ENCODE results near the gene CRYBA4. TPM values are rescaled to one million over a fixed set of nuclear protein-coding genes. Genes with fewer than 3 reads are reported as not detected.

Gene CRYBA4
- total RNA-seq: not detected in 2 replicates

DNA sequence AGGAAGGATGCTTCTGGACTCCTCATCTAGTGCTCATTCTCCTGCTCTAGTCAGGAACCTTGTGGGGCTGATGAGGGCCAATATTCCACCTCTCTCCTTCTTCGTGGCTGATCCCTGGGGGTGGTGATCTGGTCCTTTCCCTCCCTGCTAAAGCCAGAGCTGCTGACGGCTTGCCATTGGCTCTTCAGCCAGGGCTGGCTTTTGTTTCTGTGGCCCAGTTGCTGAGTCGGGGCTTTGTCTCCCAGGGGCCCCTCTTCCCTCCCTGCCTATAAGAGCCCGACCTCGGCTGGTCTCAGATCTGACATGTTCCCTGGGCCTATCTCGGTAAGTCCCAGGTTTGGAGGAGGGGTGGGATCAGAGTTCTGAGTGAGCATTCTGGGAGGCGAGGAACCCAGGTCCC is at the start of gene CRYBA4:
Gene CRYBA4 (plus strand): TSS at position 301 of the 400 bp plus-strand sequence. CDS start 634 bp downstream, outside the sequence.

DNA sequence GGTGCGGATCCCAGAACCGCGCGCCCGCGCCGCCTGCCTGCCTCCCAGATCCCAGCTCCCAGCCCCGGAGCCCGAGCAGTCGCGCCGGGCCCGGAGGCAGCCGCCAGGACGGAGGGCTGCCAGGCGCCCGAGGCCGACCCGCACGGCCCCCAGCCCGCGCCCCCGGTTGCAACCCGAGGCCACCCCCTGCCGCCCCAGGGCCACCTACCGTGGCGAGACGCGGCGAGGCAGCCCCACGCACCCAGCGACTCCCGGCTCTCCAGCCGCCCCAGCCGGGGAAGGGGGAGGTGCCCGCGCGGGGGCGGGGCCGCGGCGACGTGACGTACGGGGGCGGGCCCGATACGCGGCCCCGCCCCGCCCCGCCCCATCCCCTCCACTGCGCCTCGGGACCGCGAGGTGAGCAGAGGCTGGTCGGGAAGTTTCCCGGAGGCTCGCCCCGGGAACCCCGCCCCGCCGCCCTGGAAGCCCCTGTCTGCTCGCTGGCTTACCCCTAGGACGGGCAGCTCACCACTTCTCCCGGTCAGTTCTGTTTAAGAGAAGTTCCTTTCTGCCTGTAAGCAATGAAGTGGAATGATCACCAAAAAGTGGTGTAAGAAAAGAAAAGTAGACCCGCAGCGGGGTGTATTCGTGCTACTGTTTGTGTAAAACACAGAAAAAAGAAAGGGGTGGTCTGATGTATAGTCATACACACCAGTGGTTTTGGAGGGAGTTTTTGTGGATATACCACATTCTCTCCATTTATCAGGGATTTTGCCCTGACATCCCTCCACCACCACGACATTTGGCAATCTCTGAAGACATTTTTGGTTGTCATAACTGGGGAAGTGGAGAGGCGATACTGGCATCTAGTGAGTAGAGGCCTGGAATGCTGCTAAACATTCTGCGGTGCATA is 31.7 kb upstream of the CRYBA4 start, which contains the start of gene TPST2:
Gene TPST2 (minus strand): TSS at position 288 of the 892 bp plus-strand sequence. CDS start 48,502 bp downstream, outside the sequence.

DNA sequence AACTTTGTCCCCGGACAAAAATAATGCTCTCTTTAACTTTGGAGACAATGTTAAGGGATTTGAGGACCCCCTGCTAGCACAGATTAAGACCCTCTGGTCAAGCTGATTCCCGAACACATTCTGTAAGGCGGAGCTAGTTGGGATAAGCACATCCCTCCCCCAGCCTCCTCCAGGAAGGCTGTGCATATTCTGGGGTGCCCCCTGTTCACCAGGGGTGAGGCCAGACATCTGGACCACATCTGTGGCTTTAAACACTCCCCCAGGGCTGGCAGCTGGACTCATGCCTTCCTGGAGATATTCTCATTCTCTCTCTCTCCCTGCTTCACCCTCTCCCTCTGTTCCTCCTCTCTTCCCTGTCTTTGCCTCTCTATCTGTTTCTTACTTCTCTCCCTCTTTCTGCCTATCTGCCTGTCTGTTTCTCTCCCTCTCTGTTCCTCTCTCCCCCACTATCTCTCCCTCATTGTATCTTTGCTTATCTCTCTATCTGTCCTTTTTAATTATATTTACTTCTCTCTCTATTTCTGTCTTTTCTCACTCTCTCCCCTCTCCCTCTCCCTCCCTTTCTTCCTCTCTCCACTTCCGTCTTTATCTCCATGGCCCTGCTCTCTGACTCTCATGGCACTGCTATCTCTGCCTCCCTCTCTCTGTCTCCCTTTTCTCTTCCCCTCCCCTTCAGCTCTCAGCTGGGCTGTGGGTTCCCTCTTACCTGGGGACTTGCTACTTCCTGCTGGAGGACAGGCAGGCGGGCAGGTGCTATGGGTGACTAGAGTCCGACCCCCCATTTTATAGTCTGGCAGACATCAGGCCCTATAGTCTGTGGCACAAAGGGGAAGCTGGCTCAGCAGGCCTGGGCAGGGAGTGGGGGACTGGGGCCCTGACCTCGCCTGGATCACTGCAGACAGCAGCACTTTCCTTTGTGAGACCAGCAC is 4.2 kb upstream of the CRYBA4 start, which contains the start of gene CRYBB1:
Gene CRYBB1 (minus strand): TSS at position 757 of the 929 bp plus-strand sequence. CDS start 1,708 bp downstream, outside the sequence.

DNA sequence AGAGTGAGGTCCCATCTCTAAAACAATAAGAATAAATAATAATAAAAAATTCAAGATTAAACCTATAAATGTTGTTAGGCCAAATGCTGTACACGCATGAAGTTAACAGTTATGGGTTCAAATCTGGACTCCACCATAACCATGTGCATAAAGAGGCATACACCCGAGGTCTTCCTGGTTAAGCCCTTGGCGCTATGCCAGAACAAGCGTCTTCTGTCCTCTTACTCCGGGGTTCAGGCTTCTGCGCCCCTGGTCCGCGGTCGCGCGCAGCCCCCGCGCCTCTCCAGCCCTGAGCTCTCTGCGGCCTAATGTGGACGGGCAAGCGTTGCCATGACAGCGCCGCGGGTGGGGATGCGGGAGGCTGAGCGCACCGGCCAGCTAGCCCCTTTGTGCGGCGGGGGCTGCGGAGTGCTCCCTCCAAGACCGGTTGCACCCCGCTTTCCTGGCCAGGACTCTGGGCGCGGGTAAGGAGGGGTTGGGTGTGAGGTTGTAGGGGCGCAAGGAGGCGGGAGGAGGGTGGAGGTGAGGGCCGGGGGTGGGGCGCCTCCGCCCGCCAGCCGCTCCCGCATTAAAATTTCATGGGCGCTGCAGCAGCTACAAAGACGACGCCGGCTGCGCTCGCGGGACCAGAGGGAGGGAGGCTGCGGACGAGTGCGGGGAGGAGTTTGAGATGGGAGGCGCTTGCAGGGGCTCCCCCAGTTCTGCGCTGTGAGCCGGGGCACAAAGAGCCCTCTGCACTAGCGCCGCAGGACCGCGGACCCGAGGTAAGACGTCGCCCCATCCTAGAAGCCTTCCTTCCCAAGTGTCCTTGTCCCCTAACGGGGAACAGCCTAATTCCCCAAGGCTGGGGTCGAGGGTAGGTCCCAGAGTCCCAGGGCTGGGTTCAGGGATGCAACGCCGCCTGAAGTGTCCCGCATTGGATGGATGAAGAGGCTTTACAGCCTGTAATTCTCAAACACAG is 35.4 kb downstream of the CRYBA4 start, which contains the start of gene MIAT:
Gene MIAT (plus strand): TSS at position 698 of the 961 bp plus-strand sequence.

Other genes starting within 250 kb of the CRYBA4 start
- 1.00 and 1.9 TPM in 2 replicates for gene ASPHD2, start 192.7 kb upstream of the CRYBA4 start, total RNA-seq
- 39.3 and 42.5 TPM in 2 replicates for gene HPS4, start 138.2 kb upstream of the CRYBA4 start, total RNA-seq
- 9.1 and 17.3 TPM in 2 replicates for gene SRRD, start 138.1 kb upstream of the CRYBA4 start, total RNA-seq
- 40.1 and 44.9 TPM in 2 replicates for gene TFIP11, start 109.5 kb upstream of the CRYBA4 start, total RNA-seq
- gene TPST2, start 31.8 kb upstream of the CRYBA4 start, total RNA-seq: 18.3 and 29.2 TPM in 2 replicates
- gene CRYBB1, start 3.9 kb upstream of the CRYBA4 start, total RNA-seq: not detected in 2 replicates
- gene MIAT, start 35.6 kb downstream of the CRYBA4 start, total RNA-seq: 1.2 and 1.5 TPM in 2 replicates